Spinal cord (tissue), 10 donors: ENCODE results near the gene NELFCD. TPM values are rescaled to one million over a fixed set of nuclear protein-coding genes. Genes with fewer than 3 reads are reported as not detected.
"Not testable (repeated sequence)": the region's sequence is repeated elsewhere in the genome, so short reads cannot be mapped to it uniquely, and the experiment has no call there.

Experiments
- DNase-seq, 6 donors: peaks; one replicate each; pipeline versions ENCODE4 v3.0.0 to v3.0.0-alpha.2; 2013 to 2015; ENCODE audit warnings: low spot score in 6 of 6, low read depth in 4 of 6
- H3K27ac ChIP-seq: one replicate; pipeline ENCODE4 v1.5.1; 2013; ENCODE audit warnings: low read depth, low read length, control low read depth
- H3K27me3 ChIP-seq: one replicate; pipeline ENCODE4 v1.6.1; 2013; ENCODE audit warnings: low read length; ENCODE audit not compliant: control insufficient read depth, insufficient read depth
- H3K36me3 ChIP-seq: one replicate; pipeline ENCODE4 v1.6.1; 2013; ENCODE audit warnings: low read length; ENCODE audit not compliant: control insufficient read depth, insufficient read depth
- H3K4me1 ChIP-seq: one replicate; pipeline ENCODE4 v1.6.1; 2013; ENCODE audit warnings: low read length; ENCODE audit not compliant: control insufficient read depth, insufficient read depth
- H3K4me3 ChIP-seq: one replicate; pipeline ENCODE4 v1.5.1; 2013; ENCODE audit warnings: low read depth, low read length, control low read depth
- H3K9me3 ChIP-seq: one replicate; pipeline ENCODE4 v1.6.1; 2013; ENCODE audit warnings: low read length; ENCODE audit not compliant: control insufficient read depth, insufficient read depth
- WGBS: methylation state at CpG from one replicate; pipeline ENCODE4 v1.1.5; 2013; ENCODE audit warnings: missing lambda C conversion rate; ENCODE audit not compliant: insufficient coverage; 5-methylcytosine and 5-hydroxymethylcytosine counted together
- polyA plus RNA-seq, 2 donors: library from polyadenylated mRNA; unstranded; fragments of 120-200 nt; gene quantifications; one replicate each; pipeline ENCODE4 v1.2.1, GENCODE V29; 2013; ENCODE audit not compliant: insufficient read length in 2 of 2
- total RNA-seq, 2 donors: library from RNA; depleted of rRNA in 1 of 2; stranded (reverse); fragments of 120-200 nt in 1 of 2; fragments of >200 nt in 1 of 2; gene quantifications; one replicate each; pipeline versions ENCODE4 v1.2.3 to v1.2.4, GENCODE V29; 2013 to 2014
- donor health status: healthy.

The NELFCD gene
- total and polyA plus RNA-seq, 4 donors = 48.0 to 88.6 (median 71.8) TPM

DNA sequence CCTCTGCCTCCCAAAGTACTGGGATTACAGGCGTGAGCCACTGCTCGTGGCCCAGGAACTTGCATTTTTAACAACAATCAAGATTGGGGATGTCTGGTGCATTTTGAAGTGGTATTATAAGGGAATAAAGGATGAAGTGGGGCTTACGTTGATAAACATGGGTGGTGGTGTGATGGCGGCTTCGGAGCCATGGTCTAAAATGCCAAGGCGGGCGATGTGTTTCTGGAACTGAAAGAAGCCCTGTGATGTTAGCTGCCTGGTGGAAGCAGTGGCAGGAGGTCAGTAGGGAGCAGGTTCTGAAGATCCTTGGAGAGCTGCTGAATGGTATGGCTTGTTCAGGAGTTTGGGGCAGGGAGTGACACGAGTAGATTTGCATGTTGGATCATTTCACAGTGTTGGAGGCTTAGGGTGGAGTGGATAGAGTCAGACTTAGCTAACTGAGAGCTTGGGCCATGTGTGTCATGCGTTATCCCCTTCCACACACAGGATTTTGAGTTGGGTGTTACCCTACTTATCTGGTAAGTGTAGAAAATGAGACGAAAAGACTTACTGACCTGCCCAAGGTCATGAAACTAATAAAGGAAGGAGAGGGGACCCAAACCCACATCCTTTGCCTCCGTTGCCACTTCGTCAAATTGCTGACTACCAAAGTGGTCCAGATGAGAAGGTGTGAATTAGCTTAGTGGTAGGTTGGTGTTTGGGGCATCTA, 1.5 kb downstream of the NELFCD start:
- Histone ChIP-seq H3K27ac (no peak overlapping the region), H3K36me3 (peaks cover 8% of the 10 kb centered on the region), H3K9me3 (no peaks in the 10 kb centered on the region), H3K27me3 (no peaks in the 10 kb centered on the region), H3K4me1 (peaks cover 21% of the 10 kb centered on the region), H3K4me3 (no peak overlapping the region)
- 97% methylated on average over 6 of the region's 12 CpGs for WGBS
- no peak for DNase-seq

DNA sequence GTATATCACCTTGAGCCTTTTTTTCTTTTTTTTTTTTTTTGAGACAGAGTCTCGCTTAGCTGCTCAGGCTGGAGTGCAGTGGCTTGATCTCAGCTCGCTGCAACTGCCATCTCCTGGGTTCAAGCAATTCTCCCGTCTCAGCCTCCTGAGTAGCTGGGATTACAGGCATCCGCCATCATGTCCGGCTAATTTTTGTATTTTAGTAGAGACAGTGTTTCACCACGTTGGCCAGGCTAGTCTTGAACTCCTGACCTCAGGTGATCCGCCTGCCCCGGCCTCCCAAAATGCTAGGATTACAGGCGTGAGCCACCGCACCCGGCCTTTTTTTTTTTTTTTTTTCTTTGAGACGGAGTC, 2.0 kb downstream of the NELFCD start:
- H3K27ac ChIP-seq, H3K27me3 ChIP-seq, H3K9me3 ChIP-seq, H3K4me3 ChIP-seq, DNase-seq: not testable (repeated sequence)
- WGBS = 100% methylated on average over 2 of the region's 12 CpGs
- H3K4me1 ChIP-seq = peaks cover 21% of the 10 kb centered on the region
- H3K36me3 ChIP-seq = peaks cover 13% of the 10 kb centered on the region

DNA sequence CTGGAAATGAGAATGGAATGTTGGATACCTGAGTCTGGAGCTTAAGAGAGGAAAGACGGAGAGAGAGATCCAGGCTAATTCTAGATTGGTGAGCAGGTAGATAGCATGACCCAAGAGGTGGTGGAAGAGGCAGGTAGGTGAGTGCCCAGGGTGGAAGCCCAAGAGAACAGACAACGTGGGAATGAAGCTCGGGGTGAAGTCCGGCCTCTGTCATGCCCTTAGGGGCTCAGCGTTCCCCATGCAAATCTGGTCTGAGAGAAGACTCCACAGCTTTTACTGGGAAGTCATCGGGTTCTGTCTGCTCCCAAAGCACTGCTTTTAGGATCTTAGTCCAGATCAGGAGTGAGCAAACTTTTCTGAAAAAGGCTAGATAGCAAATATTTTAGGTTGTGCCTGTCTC, 3.6 kb downstream of the NELFCD start:
- peaks cover 21% of the 10 kb centered on the region for H3K4me1 ChIP-seq
- no peak for DNase-seq
- peaks cover 24% of the 10 kb centered on the region for H3K36me3 ChIP-seq
- WGBS = 85% methylated on average over 5 of the region's 6 CpGs
- no peaks in the 10 kb centered on the region for H3K27me3 ChIP-seq
- H3K4me3 ChIP-seq = no peak overlapping the region
- H3K9me3 ChIP-seq = no peaks in the 10 kb centered on the region
- no peak overlapping the region for H3K27ac ChIP-seq

- no peaks in the 10 kb centered on the region for H3K9me3 ChIP-seq
- no CpG with 5 or more reads among the region's 5 CpGs for WGBS
- H3K4me1 ChIP-seq = peaks cover 20% of the 10 kb centered on the region
- no peak overlapping the region for H3K27ac ChIP-seq
- peaks cover 33% of the 10 kb centered on the region for H3K36me3 ChIP-seq
- no peak for DNase-seq
- H3K4me3 ChIP-seq = no peak overlapping the region
- H3K27me3 ChIP-seq = no peaks in the 10 kb centered on the region
Measured at GRCh38 chr20:58985656-58986055, 4.6 kb downstream of the NELFCD start.

- no peak for DNase-seq
- Histone ChIP-seq H3K36me3 (peaks cover 41% of the 10 kb centered on the region), H3K27me3 (no peaks in the 10 kb centered on the region), H3K27ac (no peak overlapping the region), H3K4me1 (peaks cover 17% of the 10 kb centered on the region), H3K9me3 (no peaks in the 10 kb centered on the region), H3K4me3 (no peak overlapping the region)
- 75% methylated on average over 2 of the region's 9 CpGs for WGBS
Measured at GRCh38 chr20:58986286-58986967, 5.4 kb downstream of the NELFCD start.

DNA sequence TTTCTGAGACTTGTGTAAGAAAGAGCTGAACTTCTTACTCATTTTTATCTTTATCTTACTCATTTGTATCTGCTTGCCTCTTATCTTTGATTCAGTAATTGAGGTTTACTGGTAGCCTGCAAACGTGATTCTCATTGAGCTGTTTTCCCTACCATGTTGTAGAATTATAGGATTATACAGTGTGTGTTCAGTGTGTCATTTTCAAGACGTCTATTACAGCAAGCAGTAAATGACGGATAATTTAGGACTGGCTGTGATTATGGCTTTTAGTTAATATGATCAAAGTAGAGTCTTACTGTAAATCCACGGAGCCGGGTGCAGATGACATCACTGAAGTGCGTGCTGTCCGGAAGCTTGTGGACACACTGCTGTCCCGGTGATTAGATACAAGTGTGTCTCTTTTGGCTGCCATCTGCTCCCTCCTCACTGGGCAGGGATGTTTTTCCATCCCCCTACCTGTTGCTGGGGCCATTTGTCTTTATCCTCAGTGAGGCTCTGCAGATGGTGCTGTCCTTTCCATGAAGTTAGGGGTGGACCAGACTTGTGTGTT, 6.0 kb downstream of the NELFCD start:
- WGBS = 89% methylated on average over 7 of the region's 8 CpGs
- Histone ChIP-seq H3K27me3 (no peaks in the 10 kb centered on the region), H3K36me3 (peaks cover 42% of the 10 kb centered on the region), H3K4me3 (no peak overlapping the region), H3K27ac (no peak overlapping the region), H3K4me1 (peaks cover 14% of the 10 kb centered on the region), H3K9me3 (no peaks in the 10 kb centered on the region)
- DNase-seq = no peak

DNA sequence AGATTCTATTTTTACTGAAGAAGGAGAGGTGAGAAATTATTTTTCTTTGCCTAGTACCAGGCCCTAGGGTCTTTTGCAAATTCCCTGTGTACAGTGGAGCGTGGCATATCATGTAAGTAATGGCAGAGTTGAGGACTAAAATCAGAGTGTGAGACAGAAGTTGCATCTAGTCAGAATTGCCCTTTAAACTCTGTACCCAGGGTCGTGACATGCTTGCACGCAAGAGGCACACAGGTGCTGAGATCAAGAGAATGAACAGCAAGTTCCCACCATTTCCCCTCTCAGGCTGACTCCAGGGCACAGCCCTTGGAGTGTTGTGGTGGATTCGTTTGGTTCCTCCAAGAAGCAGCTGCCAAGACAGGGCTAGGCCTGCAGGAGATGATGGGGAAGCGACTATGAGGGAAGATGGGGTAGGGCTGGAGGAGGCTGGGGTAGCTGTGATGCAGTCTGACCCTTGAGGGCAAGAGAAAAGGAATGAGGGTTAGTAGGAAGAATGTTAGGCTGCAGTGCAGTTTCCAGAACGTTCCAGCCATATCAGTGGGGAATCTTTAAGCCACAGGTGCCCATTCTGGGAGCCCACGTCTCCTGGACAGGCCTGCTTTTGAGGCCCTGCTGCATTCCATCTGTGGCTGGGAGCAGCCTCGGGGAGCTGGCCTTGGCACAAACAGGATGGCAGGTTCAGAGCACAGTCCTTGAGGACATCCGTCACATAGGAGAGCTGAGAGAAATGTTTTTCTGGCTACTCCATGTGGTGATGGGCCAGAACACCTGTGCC, 6.9 kb downstream of the NELFCD start:
- DNase-seq = no peak
- Histone ChIP-seq H3K27ac (no peak overlapping the region), H3K36me3 (peaks cover 48% of the 10 kb centered on the region), H3K4me3 (no peak overlapping the region), H3K4me1 (peaks cover 6% of the 10 kb centered on the region), H3K27me3 (no peaks in the 10 kb centered on the region), H3K9me3 (no peaks in the 10 kb centered on the region)
- 79% methylated on average over 7 of the region's 9 CpGs for WGBS

GRCh38 chr20:58988565-58988882, 7.5 kb downstream of the NELFCD start:
- 83% methylated on average over 5 of the region's 6 CpGs for WGBS
- peaks cover 2% of the 10 kb centered on the region for H3K4me1 ChIP-seq
- H3K4me3 ChIP-seq = no peak overlapping the region
- H3K27me3 ChIP-seq = no peaks in the 10 kb centered on the region
- H3K27ac ChIP-seq = no peak overlapping the region
- DNase-seq = no peak
- H3K9me3 ChIP-seq = no peaks in the 10 kb centered on the region
- peaks cover 53% of the 10 kb centered on the region for H3K36me3 ChIP-seq

GRCh38 chr20:58989196-58989595, 8.1 kb downstream of the NELFCD start:
- 96% methylated on average over 9 of the region's 10 CpGs for WGBS
- Histone ChIP-seq H3K36me3 (peaks cover 58% of the 10 kb centered on the region), H3K27me3 (no peaks in the 10 kb centered on the region), H3K4me3 (no peak overlapping the region), H3K9me3 (no peaks in the 10 kb centered on the region), H3K27ac (no peak overlapping the region), H3K4me1 (no peaks in the 10 kb centered on the region)
- DNase-seq = no peak
